HL-60 (cell line): ENCODE measurements around the gene ERFE.

ENCODE experiments used
- CTCF ChIP-seq: IDR thresholded peaks from one replicate; pipeline ENCODE4 v1.5.1; 2011; ENCODE audit warnings: low read length, control low read depth, inconsistent platforms; ENCODE audit not compliant: insufficient read depth
- POLR2AphosphoS5 ChIP-seq: IDR thresholded peaks from 2 replicates; pipeline ENCODE4 v1.6.1; 2012; ENCODE audit warnings: low read depth
- SPI1 ChIP-seq: IDR thresholded peaks from 2 replicates; pipeline ENCODE4 v1.6.1; 2012; ENCODE audit warnings: low read depth, mild to moderate bottlenecking, borderline replicate concordance

GRCh38 chr2:238155761-238156694, 2.7 kb upstream of the ERFE start:
- no peak for TF ChIP-seq CTCF
- no peak for TF ChIP-seq SPI1
- TF ChIP-seq POLR2AphosphoS5 = no peak
